Naive thymus-derived CD4-positive, alpha-beta T cell (primary cell): ENCODE measurements around the gene ACR. TPM values are rescaled to one million over a fixed set of nuclear protein-coding genes. Genes with fewer than 3 reads are reported as not detected.

Experiments
- ATAC-seq: fragments of 150-1000 bp; cut with Tn5 transposase; 2 replicates; pipeline ENCODE4 v1.10.0; 2021; ENCODE audit warnings: mild to moderate bottlenecking, moderate library complexity
- CTCF ChIA-PET: fragments of 350-600 bp; sonication (Branson Sonifier 250); formaldehyde crosslinking; loops from one replicate; lab custom pipeline; 2021; ENCODE audit warnings: antibody characterized with exemption; lab: Charles Lee
- POLR2A ChIA-PET: fragments of 350-600 bp; sonication (Branson Sonifier 250); formaldehyde crosslinking; loops from one replicate; lab custom pipeline; 2021; ENCODE audit warnings: antibody characterized with exemption, inconsistent platforms; lab: Charles Lee
- DNase-seq, 9 donors: peaks; one replicate each; pipeline versions ENCODE4 v3.0.0 to v3.0.0-alpha.2; 2020 to 2022; ENCODE audit warnings: mixed read lengths in 1 of 9
- H3K27ac ChIP-seq: one replicate; pipeline ENCODE4 v1.7.0; 2013; ENCODE audit warnings: mild to moderate bottlenecking, low read depth, low read length, moderate library complexity
- H3K27me3 ChIP-seq, 2 donors: one replicate each; pipeline ENCODE4 v1.7.0; 2013; ENCODE audit warnings: low read length in 2 of 2, mild to moderate bottlenecking in 2 of 2, moderate library complexity in 2 of 2; ENCODE audit not compliant: control insufficient read depth in 2 of 2, insufficient read depth in 2 of 2
- H3K36me3 ChIP-seq, 3 experiments: 1 replicate in 2 of 3; 2 replicates in 1 of 3; pipeline ENCODE4 v1.7.0; 2013; ENCODE audit warnings: low read length in 3 of 3, mild to moderate bottlenecking in 3 of 3, moderate library complexity in 1 of 3; ENCODE audit not compliant: insufficient read depth in 3 of 3, control insufficient read depth in 2 of 3
- H3K4me1 ChIP-seq, 2 donors: one replicate each; pipeline ENCODE4 v1.7.0; 2013; ENCODE audit warnings: low read length in 2 of 2, mild to moderate bottlenecking in 2 of 2, moderate library complexity in 1 of 2; ENCODE audit not compliant: control insufficient read depth in 2 of 2, insufficient read depth in 2 of 2
- H3K4me3 ChIP-seq: 2 replicates; pipeline ENCODE4 v1.7.0; 2013; ENCODE audit warnings: mild to moderate bottlenecking, low read length
- H3K9me3 ChIP-seq, 3 experiments: 1 replicate in 2 of 3; 2 replicates in 1 of 3; pipeline ENCODE4 v1.7.0; 2013; ENCODE audit warnings: low read length in 3 of 3; ENCODE audit not compliant: control insufficient read depth in 2 of 3
- H3K27ac Mint-ChIP-seq, 9 donors: one replicate each; pipeline ENCODE4 v1.8.0; 2020 to 2022; ENCODE audit warnings: mixed read lengths in 9 of 9, mild to moderate bottlenecking in 8 of 9, moderate library complexity in 5 of 9, inconsistent platforms in 2 of 9
- H3K27me3 Mint-ChIP-seq, 5 donors: one replicate each; pipeline ENCODE4 v1.8.0; 2021 to 2022; ENCODE audit warnings: mixed read lengths in 5 of 5, mild to moderate bottlenecking in 1 of 5
- H3K36me3 Mint-ChIP-seq, 5 donors: one replicate each; pipeline ENCODE4 v1.8.0; 2020 to 2022; ENCODE audit warnings: mixed read lengths in 5 of 5, mild to moderate bottlenecking in 3 of 5, inconsistent platforms in 1 of 5
- H3K4me1 Mint-ChIP-seq, 7 donors: one replicate each; pipeline ENCODE4 v1.8.0; 2020 to 2022; ENCODE audit warnings: mixed read lengths in 7 of 7, mild to moderate bottlenecking in 3 of 7, inconsistent platforms in 1 of 7
- H3K4me3 Mint-ChIP-seq, 10 donors: one replicate each; pipeline ENCODE4 v1.8.0; 2020 to 2022; ENCODE audit warnings: mild to moderate bottlenecking in 10 of 10, mixed read lengths in 10 of 10, moderate library complexity in 6 of 10, inconsistent platforms in 2 of 10
- H3K9me3 Mint-ChIP-seq, 11 donors: one replicate each; pipeline ENCODE4 v1.8.0; 2020 to 2022; ENCODE audit warnings: mixed read lengths in 11 of 11, mild to moderate bottlenecking in 4 of 11, inconsistent platforms in 1 of 11, moderate library complexity in 1 of 11
- intact Hi-C, 2 donors: fragments of 100-400 bp; cut with micrococcal nuclease; formaldehyde crosslinking; loops; one replicate each; pipeline ENCODE4 v1.15.1; 2023
- polyA plus RNA-seq, 2 donors: library from polyadenylated mRNA; unstranded; fragments of 300-500 nt; fragmentation: Illumina TruSeq; gene quantifications; one replicate each; pipeline ENCODE4 v1.2.3, GENCODE V29; 2021
- total RNA-seq, 6 experiments: library from RNA in 5 of 6; stranded (reverse) in 5 of 6; gene quantifications; 1 replicate in 5 of 6; 2 replicates in 1 of 6; pipeline ENCODE4 v1.2.3 and lab custom pipeline; 2021 to 2026

The ACR gene
- total and polyA plus RNA-seq, 7 experiments from 2014 or later: not detected

GRCh38 chr22:50706481-50707125 lies 31.4 kb upstream of the ACR start:
- ATAC-seq (no peak), DNase-seq (no peak)
- intact Hi-C loops: no loop called here
- H3K36me3 Mint-ChIP-seq: no peaks in the 10 kb centered on the region
- Histone ChIP-seq H3K27me3 (no peaks in the 10 kb centered on the region), H3K36me3 (no peaks in the 10 kb centered on the region), H3K27ac (no peak overlapping the region), H3K4me3 (no peak overlapping the region), H3K4me1 (peaks cover 0 to 3% of the 10 kb centered on the region in 2 donors), H3K9me3 (no peaks in the 10 kb centered on the region)
- H3K27me3 Mint-ChIP-seq: no peaks in the 10 kb centered on the region
- ChIA-PET CTCF (no interaction called here), POLR2A (no interaction called here)
- H3K9me3 Mint-ChIP-seq: peaks cover 0 to 2% (median 0%) of the 10 kb centered on the region in 11 donors
- H3K27ac Mint-ChIP-seq: no peak overlapping the region
- peaks cover 11 to 13% (median 12%) of the 10 kb centered on the region in 7 donors for H3K4me1 Mint-ChIP-seq
- H3K4me3 Mint-ChIP-seq: no peak overlapping the region

- Mint-ChIP-seq H3K9me3 (peaks cover 0 to 2% (median 0%) of the 10 kb centered on the region in 11 donors), H3K27me3 (no peaks in the 10 kb centered on the region), H3K27ac (no peak overlapping the region), H3K4me1 (no peaks in the 10 kb centered on the region), H3K4me3 (no peak overlapping the region), H3K36me3 (no peaks in the 10 kb centered on the region)
- Histone ChIP-seq H3K9me3 (no peaks in the 10 kb centered on the region), H3K4me1 (peaks cover 0 to under 1% of the 10 kb centered on the region in 2 donors), H3K36me3 (no peaks in the 10 kb centered on the region), H3K27me3 (no peaks in the 10 kb centered on the region), H3K4me3 (no peak overlapping the region), H3K27ac (no peak overlapping the region)
- no peak for DNase-seq
- no peak for ATAC-seq
- CTCF ChIA-PET: interaction anchor here (0.6 to 0.7 kb wide), 2 partner anchors 59 to 89 kb away, joined by 6 read pairs; no protein-coding TSS in a partner anchor
- POLR2A ChIA-PET: no interaction called here
- intact Hi-C loops: no loop called here
Measured at GRCh38 chr22:50708474-50708873, 29.5 kb upstream of the ACR start.

DNA sequence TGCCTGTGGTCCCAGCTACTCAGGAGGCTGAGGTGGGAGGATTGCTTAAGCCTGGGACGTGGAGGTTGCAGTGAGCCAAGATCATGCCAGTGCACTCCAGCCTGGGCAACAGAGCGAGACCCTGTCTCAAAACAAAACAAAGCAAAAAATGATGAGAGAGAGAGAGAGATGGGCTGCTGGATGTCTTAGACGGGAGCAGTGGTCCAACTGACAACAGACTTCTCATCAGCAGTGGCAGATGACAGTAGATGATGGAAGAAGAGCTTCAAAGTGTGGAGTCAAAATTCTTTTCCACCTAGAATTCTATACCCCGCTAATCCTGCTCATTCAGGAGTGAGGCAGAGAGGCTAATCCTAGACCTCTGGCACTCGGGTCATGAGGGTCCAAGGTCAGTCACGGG lies 29.0 kb upstream of the ACR start:
- CTCF ChIA-PET: no interaction called here
- Mint-ChIP-seq H3K27me3 (no peaks in the 10 kb centered on the region), H3K9me3 (peaks cover 0 to 2% (median 0%) of the 10 kb centered on the region in 11 donors), H3K4me1 (peaks cover 0 to 1% (median 0%) of the 10 kb centered on the region in 7 donors), H3K36me3 (no peaks in the 10 kb centered on the region), H3K4me3 (no peak overlapping the region), H3K27ac (peak overlapping the region in 1 of 9 donors; percentile 36)
- H3K4me3 ChIP-seq: no peak overlapping the region
- H3K4me1 ChIP-seq: no peaks in the 10 kb centered on the region
- no peaks in the 10 kb centered on the region for H3K9me3 ChIP-seq
- POLR2A ChIA-PET: no interaction called here
- intact Hi-C loops: no loop called here
- no peak for ATAC-seq
- DNase-seq: no peak
- H3K27ac ChIP-seq: no peak overlapping the region
- no peaks in the 10 kb centered on the region for H3K36me3 ChIP-seq
- no peaks in the 10 kb centered on the region for H3K27me3 ChIP-seq

- Mint-ChIP-seq H3K36me3 (no peaks in the 10 kb centered on the region), H3K4me1 (peaks cover 0 to 1% (median 0%) of the 10 kb centered on the region in 7 donors), H3K9me3 (peaks cover 0 to 2% (median 0%) of the 10 kb centered on the region in 11 donors)
Measured at GRCh38 chr22:50710221-50710620, 27.8 kb upstream of the ACR start.

DNA sequence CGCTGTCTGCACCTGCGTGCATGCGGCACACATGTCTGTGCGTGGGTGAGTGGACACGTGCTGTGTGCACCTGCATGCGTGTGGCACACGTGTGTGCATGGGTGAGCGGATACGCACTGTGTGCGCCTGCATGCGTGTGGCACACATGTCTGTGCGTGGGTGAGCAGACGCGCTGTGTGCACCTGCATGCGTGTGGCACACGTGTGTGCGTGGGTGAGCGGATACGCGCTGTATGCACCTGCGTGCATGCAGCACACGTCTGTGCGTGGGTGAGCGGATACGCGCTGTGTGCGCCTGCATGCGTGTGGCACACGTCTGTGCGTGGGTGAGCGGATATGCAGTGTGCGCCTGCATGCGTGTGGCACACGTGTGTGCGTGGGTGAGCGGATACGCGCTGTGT lies 27.1 kb upstream of the ACR start:
- no peaks in the 10 kb centered on the region for H3K27me3 ChIP-seq
- ATAC-seq (no peak), DNase-seq (no peak)
- no peaks in the 10 kb centered on the region for H3K36me3 Mint-ChIP-seq
- no peak overlapping the region for H3K4me3 Mint-ChIP-seq
- peaks cover 0 to 1% (median 0%) of the 10 kb centered on the region in 7 donors for H3K4me1 Mint-ChIP-seq
- no peak overlapping the region for H3K27ac ChIP-seq
- H3K27me3 Mint-ChIP-seq: no peaks in the 10 kb centered on the region
- POLR2A ChIA-PET: no interaction called here
- intact Hi-C loops: no loop called here
- no peaks in the 10 kb centered on the region for H3K4me1 ChIP-seq
- no peak overlapping the region for H3K4me3 ChIP-seq
- peaks cover 0 to 2% (median 0%) of the 10 kb centered on the region in 11 donors for H3K9me3 Mint-ChIP-seq
- H3K9me3 ChIP-seq: no peaks in the 10 kb centered on the region
- no peak overlapping the region for H3K27ac Mint-ChIP-seq
- CTCF ChIA-PET: no interaction called here
- no peaks in the 10 kb centered on the region for H3K36me3 ChIP-seq

More at GRCh38 chr22:50710221-50710620, 27.8 kb upstream of the ACR start:
- no peaks in the 10 kb centered on the region for H3K27me3 Mint-ChIP-seq
- no peaks in the 10 kb centered on the region for H3K36me3 ChIP-seq
- CTCF ChIA-PET: no interaction called here
- H3K9me3 ChIP-seq: no peaks in the 10 kb centered on the region
- peak overlapping the region in 1 of 9 donors; percentile 28 for H3K27ac Mint-ChIP-seq
- POLR2A ChIA-PET: no interaction called here
- no peak overlapping the region for H3K4me3 ChIP-seq
- H3K27ac ChIP-seq: no peak overlapping the region
- ATAC-seq (no peak), DNase-seq (no peak)
- intact Hi-C loops: no loop called here
- H3K27me3 ChIP-seq: no peaks in the 10 kb centered on the region
- no peak overlapping the region for H3K4me3 Mint-ChIP-seq
- H3K4me1 ChIP-seq: no peaks in the 10 kb centered on the region

DNA sequence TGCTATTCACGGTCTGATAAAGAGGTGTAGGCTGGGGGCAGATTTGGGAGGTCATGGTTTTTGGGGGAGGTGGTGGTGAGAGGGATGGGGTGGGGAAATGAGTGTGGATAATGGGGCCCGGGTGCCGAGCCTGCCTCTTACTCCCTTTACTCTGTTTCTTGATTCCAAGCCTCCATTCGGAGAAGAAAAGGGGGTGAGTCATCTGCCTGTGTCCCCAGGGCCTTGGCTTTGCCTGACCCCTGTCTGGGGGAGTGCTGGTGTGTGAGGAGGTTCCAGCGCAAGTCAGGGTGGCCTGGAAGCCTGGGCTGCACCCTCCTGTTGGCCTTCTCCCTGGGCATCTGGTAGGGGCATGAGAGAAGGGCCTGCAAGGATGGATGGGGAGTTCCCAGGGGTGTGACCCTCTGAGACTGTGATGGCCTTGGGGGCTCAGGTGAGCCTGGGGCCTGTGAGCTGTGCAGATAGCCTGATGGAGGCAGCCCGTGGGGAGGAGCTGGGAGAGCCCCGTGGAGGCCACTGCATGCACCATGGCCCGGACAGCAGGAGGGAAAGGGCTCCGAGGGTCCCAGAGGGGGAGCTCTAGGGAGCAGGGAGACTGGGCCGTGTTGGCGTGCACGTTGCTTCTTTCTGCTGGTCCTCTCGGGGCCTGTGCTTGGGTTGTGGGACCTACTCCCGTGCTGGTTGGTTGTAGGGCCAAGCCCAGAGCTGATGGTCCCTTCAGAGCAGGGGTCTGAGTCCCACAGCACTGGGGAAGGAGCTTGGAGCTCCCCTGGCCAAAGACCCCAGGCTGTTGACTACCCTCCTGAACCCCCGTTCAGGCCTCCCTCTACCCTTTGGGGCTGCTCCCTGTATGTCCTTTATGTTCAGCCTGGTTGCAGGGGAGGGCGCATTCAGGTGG lies 26.3 kb upstream of the ACR start:
- H3K27ac Mint-ChIP-seq: no peak overlapping the region
- ATAC-seq: no peak
- H3K4me1 Mint-ChIP-seq: peaks cover 0 to 1% (median 0%) of the 10 kb centered on the region in 7 donors
- H3K9me3 Mint-ChIP-seq: peaks cover 0 to 2% (median 0%) of the 10 kb centered on the region in 11 donors
- ChIA-PET POLR2A (no interaction called here), CTCF (no interaction called here)
- Histone ChIP-seq H3K27ac (no peak overlapping the region), H3K27me3 (no peaks in the 10 kb centered on the region), H3K4me1 (no peaks in the 10 kb centered on the region), H3K36me3 (no peaks in the 10 kb centered on the region), H3K4me3 (no peak overlapping the region), H3K9me3 (no peaks in the 10 kb centered on the region)
- H3K4me3 Mint-ChIP-seq: no peak overlapping the region
- intact Hi-C loops: no loop called here
- no peaks in the 10 kb centered on the region for H3K36me3 Mint-ChIP-seq
- DNase-seq: no peak
- no peaks in the 10 kb centered on the region for H3K27me3 Mint-ChIP-seq
